H9 (cell line): ENCODE measurements around the gene CSMD2. TPM values are rescaled to one million over a fixed set of nuclear protein-coding genes. Genes with fewer than 3 reads are reported as not detected.

Experiments
- DNase-seq: peaks from one replicate; pipeline ENCODE4 v3.0.0-alpha.2; 2017
- H2AFZ ChIP-seq: one replicate; pipeline ENCODE4 v1.6.1; 2013; ENCODE audit warnings: mild to moderate bottlenecking, low read length, control low read depth, moderate library complexity
- H2AK5ac ChIP-seq: 2 replicates; pipeline ENCODE4 v1.6.1; 2013; ENCODE audit warnings: low read length, control low read depth, mixed read lengths; ENCODE audit not compliant: insufficient read length
- H2BK120ac ChIP-seq: one replicate; pipeline ENCODE4 v1.6.1; 2013; ENCODE audit warnings: low read depth, mild to moderate bottlenecking, low read length, control low read depth, inconsistent platforms; ENCODE audit not compliant: poor library complexity, severe bottlenecking
- H2BK12ac ChIP-seq: 2 replicates; pipeline ENCODE4 v1.6.1; 2013; ENCODE audit warnings: low read length, control low read depth, mixed read lengths, low read depth; ENCODE audit not compliant: insufficient read length
- H2BK15ac ChIP-seq: 2 replicates; pipeline ENCODE4 v1.6.1; 2013; ENCODE audit warnings: low read depth, low read length, control low read depth
- H2BK20ac ChIP-seq: one replicate; pipeline ENCODE4 v1.6.1; 2013; ENCODE audit warnings: low read depth, mild to moderate bottlenecking, low read length, control low read depth, inconsistent platforms; ENCODE audit not compliant: poor library complexity, severe bottlenecking
- H2BK5ac ChIP-seq: 2 replicates; pipeline ENCODE4 v1.6.1; 2013; ENCODE audit warnings: low read length, control low read depth, mixed read lengths; ENCODE audit not compliant: insufficient read length
- H3K14ac ChIP-seq: 2 replicates; pipeline ENCODE4 v1.6.1; 2013; ENCODE audit warnings: low read length, control low read depth; ENCODE audit not compliant: insufficient read depth
- H3K18ac ChIP-seq: 2 replicates; pipeline ENCODE4 v1.6.1; 2013; ENCODE audit warnings: low read depth, mild to moderate bottlenecking, mixed read lengths, low read length, control low read depth; ENCODE audit not compliant: insufficient read length
- H3K23ac ChIP-seq: 2 replicates; pipeline ENCODE4 v1.6.1; 2013; ENCODE audit warnings: low read length, control low read depth, mixed read lengths, low read depth; ENCODE audit not compliant: insufficient read length
- H3K23me2 ChIP-seq: 2 replicates; pipeline ENCODE4 v1.6.1; 2013; ENCODE audit warnings: low read depth, mild to moderate bottlenecking, mixed read lengths, low read length, control low read depth; ENCODE audit not compliant: insufficient read length, poor library complexity, severe bottlenecking
- H3K27ac ChIP-seq: 2 replicates; pipeline ENCODE4 v1.5.1; 2013; ENCODE audit warnings: low read length, control low read depth, mixed read lengths, low read depth; ENCODE audit not compliant: insufficient read length
- H3K27me3 ChIP-seq: 2 replicates; pipeline ENCODE4 v1.6.1; 2013; ENCODE audit warnings: low read length, control low read depth, inconsistent platforms; ENCODE audit not compliant: insufficient read depth
- H3K4ac ChIP-seq: 2 replicates; pipeline ENCODE4 v1.6.1; 2013; ENCODE audit warnings: low read depth, mild to moderate bottlenecking, control low read depth, inconsistent platforms, low read length, moderate library complexity
- H3K4me1 ChIP-seq: 2 replicates; pipeline ENCODE4 v1.6.1; 2013; ENCODE audit warnings: low read length, control low read depth, inconsistent platforms; ENCODE audit not compliant: insufficient read depth
- H3K4me2 ChIP-seq: 2 replicates; pipeline ENCODE4 v1.6.1; 2013; ENCODE audit warnings: low read length, control low read depth, mixed read lengths; ENCODE audit not compliant: insufficient read length, insufficient read depth
- H3K56ac ChIP-seq: 2 replicates; pipeline ENCODE4 v1.6.1; 2013; ENCODE audit warnings: low read depth, mild to moderate bottlenecking, mixed read lengths, low read length, control low read depth; ENCODE audit not compliant: insufficient read length
- H3K79me1 ChIP-seq: 2 replicates; pipeline ENCODE4 v1.6.1; 2013; ENCODE audit warnings: low read depth, mild to moderate bottlenecking, moderate library complexity, low read length, control low read depth, inconsistent platforms; ENCODE audit not compliant: insufficient read depth, poor library complexity, severe bottlenecking
- H3K79me2 ChIP-seq: 2 replicates; pipeline ENCODE4 v1.6.1; 2013; ENCODE audit warnings: low read length, control low read depth, inconsistent platforms; ENCODE audit not compliant: insufficient read depth
- H3K9ac ChIP-seq: 2 replicates; pipeline ENCODE4 v1.6.1; 2013; ENCODE audit warnings: low read length, control low read depth, mixed read lengths; ENCODE audit not compliant: insufficient read length; ENCODE audit errors: extremely low read depth
- H3K9me3 ChIP-seq: one replicate; pipeline ENCODE4 v1.6.1; 2013; ENCODE audit warnings: low read depth, low read length, inconsistent platforms; ENCODE audit not compliant: control insufficient read depth
- H3T11ph ChIP-seq: one replicate; pipeline ENCODE4 v1.6.1; 2013; ENCODE audit warnings: mild to moderate bottlenecking, low read length, control low read depth, inconsistent platforms
- H4K20me1 ChIP-seq: one replicate; pipeline ENCODE4 v1.6.1; 2013; ENCODE audit not compliant: control insufficient read depth, insufficient read length, insufficient read depth
- H4K5ac ChIP-seq: 2 replicates; pipeline ENCODE4 v1.6.1; 2013; ENCODE audit warnings: low read depth, mild to moderate bottlenecking, mixed read lengths, low read length, control low read depth; ENCODE audit not compliant: insufficient read length
- H4K8ac ChIP-seq: replicated peaks from 2 replicates; pipeline ENCODE4 v1.6.1; 2013; ENCODE audit warnings: low read length, control low read depth, mixed read lengths, low read depth; ENCODE audit not compliant: insufficient read length
- H4K91ac ChIP-seq: 2 replicates; pipeline ENCODE4 v1.6.1; 2013; ENCODE audit warnings: low read depth, mild to moderate bottlenecking, moderate library complexity, mixed read lengths, low read length, control low read depth; ENCODE audit not compliant: insufficient read length
- H3K27ac Mint-ChIP-seq, 3 experiments: 2 replicates in 2 of 3; 3 replicates in 1 of 3; pipeline ENCODE4 v1.8.0; 2020 to 2021; ENCODE audit warnings: mixed read lengths in 3 of 3, mild to moderate bottlenecking in 1 of 3, moderate library complexity in 1 of 3
- H3K27me3 Mint-ChIP-seq: 2 replicates; pipeline ENCODE4 v1.8.0; 2021; ENCODE audit warnings: low read depth, mild to moderate bottlenecking, moderate library complexity, mixed read lengths
- H3K36me3 Mint-ChIP-seq, 3 experiments: 2 replicates in 2 of 3; 3 replicates in 1 of 3; pipeline ENCODE4 v1.8.0; 2020 to 2021; ENCODE audit warnings: low read depth in 3 of 3, mixed read lengths in 3 of 3; ENCODE audit not compliant: insufficient read depth in 1 of 3
- H3K4me1 Mint-ChIP-seq, 2 experiments: 2 replicates each; pipeline ENCODE4 v1.8.0; 2020; ENCODE audit warnings: mixed read lengths in 2 of 2
- H3K4me3 Mint-ChIP-seq, 2 experiments: 2 replicates in 1 of 2; 3 replicates in 1 of 2; pipeline ENCODE4 v1.8.0; 2020 to 2021; ENCODE audit warnings: mild to moderate bottlenecking in 2 of 2, mixed read lengths in 2 of 2, moderate library complexity in 1 of 2
- H3K9me3 Mint-ChIP-seq, 2 experiments: 2 replicates in 1 of 2; 3 replicates in 1 of 2; pipeline ENCODE4 v1.8.0; 2020; ENCODE audit warnings: mild to moderate bottlenecking in 2 of 2, mixed read lengths in 2 of 2, moderate library complexity in 1 of 2
- CTCF ChIP-seq: fragments of 200-600 bp; sonication (generic); conservative IDR thresholded peaks from 3 replicates; pipeline ENCODE4 v1.8.0; 2021; ENCODE audit warnings: antibody characterized with exemption, mild to moderate bottlenecking
- WGBS: extraction: QIAGEN DNeasy Blood & Tissue Kit; methylation state at CpG from one replicate; pipeline ENCODE4 v1.1.7; 2013; ENCODE audit warnings: missing lambda C conversion rate, low lambda C conversion rate, mixed read lengths; ENCODE audit not compliant: insufficient read length; ENCODE audit errors: extremely low coverage; 5-methylcytosine and 5-hydroxymethylcytosine counted together
- total RNA-seq: library from RNA; stranded (reverse); gene quantifications from 2 replicates; pipeline ENCODE4 v1.2.1, GENCODE V29; 2021

The CSMD2 gene
- total RNA-seq, 1 experiment from 2014 or later: 6.4 TPM

GRCh38 chr1:33470495-33471012 is 694.5 kb downstream of the CSMD2 start:
- H3K14ac ChIP-seq: no peak overlapping the region
- H4K91ac ChIP-seq: no peak overlapping the region
- no peak overlapping the region for H2AK5ac ChIP-seq
- H3K23ac ChIP-seq: no peak overlapping the region
- no peak overlapping the region for H3K56ac ChIP-seq
- H3K27ac ChIP-seq: no peak overlapping the region
- no peaks in the 10 kb centered on the region for H4K20me1 ChIP-seq
- no peaks in the 10 kb centered on the region for H3K79me1 ChIP-seq
- peak overlapping the region; percentile 14 for H2AFZ ChIP-seq
- no peak overlapping the region for H2BK12ac ChIP-seq
- WGBS: no CpG with 5 or more reads among the region's 11 CpGs
- H3K4me2 ChIP-seq: no peak overlapping the region
- no peaks in the 10 kb centered on the region for H3K9me3 Mint-ChIP-seq
- H4K5ac ChIP-seq: no peak overlapping the region
- no peaks in the 10 kb centered on the region for H3K79me2 ChIP-seq
- no peak overlapping the region for H2BK15ac ChIP-seq
- H3K9me3 ChIP-seq: no peaks in the 10 kb centered on the region
- H4K8ac ChIP-seq: no peak overlapping the region
- H2BK20ac ChIP-seq: no peak overlapping the region
- H3K36me3 Mint-ChIP-seq: no peaks in the 10 kb centered on the region; a peak in 1 of 7 replicates
- H2BK5ac ChIP-seq: no peak overlapping the region
- H3K4ac ChIP-seq: no peak overlapping the region
- no peak overlapping the region for H3K9ac ChIP-seq
- H2BK120ac ChIP-seq: no peak overlapping the region
- no peak overlapping the region; a peak in 1 of 5 replicates for H3K4me3 Mint-ChIP-seq
- peaks cover 6% of the 10 kb centered on the region for H3K23me2 ChIP-seq
- peak; percentile 93 for TF ChIP-seq CTCF
- H3K27me3 Mint-ChIP-seq: peaks cover 3% of the 10 kb centered on the region
- H3K4me1 ChIP-seq: no peaks in the 10 kb centered on the region; the same call in 1 of the 2 replicates
- no peak overlapping the region for H3K27ac Mint-ChIP-seq
- DNase-seq: peak; percentile 78
- H3K18ac ChIP-seq: no peak overlapping the region
- no peaks in the 10 kb centered on the region for H3K27me3 ChIP-seq
- no peak overlapping the region for H3T11ph ChIP-seq
- H3K4me1 Mint-ChIP-seq: peaks cover 20 to 26% of the 10 kb centered on the region in 2 experiments
